Measurements from ENCODE around the gene ELF2.
"Not testable (repeated sequence)": the region's sequence is repeated elsewhere in the genome, so short reads cannot be mapped to it uniquely, and the experiment has no call there.

ELF2 gene

GRCh38 chr4:139076016-139076744, 100.8 kb downstream of the ELF2 start:
- FAIRE-seq = peak; percentile 46

GRCh38 chr4:139060591-139060990, 116.4 kb downstream of the ELF2 start:
- FAIRE-seq = no peak

- not testable (repeated sequence) for FAIRE-seq
Measured at GRCh38 chr4:139059026-139059425, 118.0 kb downstream of the ELF2 start.

GRCh38 chr4:139054791-139055505, 122.1 kb downstream of the ELF2 start:
- no peak for FAIRE-seq

- no peak for FAIRE-seq
Measured at GRCh38 chr4:139053909-139054308, 123.1 kb downstream of the ELF2 start.

GRCh38 chr4:139050446-139050845, 126.6 kb downstream of the ELF2 start:
- no peak for FAIRE-seq

- FAIRE-seq = no peak
Measured at GRCh38 chr4:139048026-139048425, 129.0 kb downstream of the ELF2 start.

GRCh38 chr4:139044291-139044690, 132.7 kb downstream of the ELF2 start:
- FAIRE-seq = no peak

GRCh38 chr4:139042981-139043460, 134.0 kb downstream of the ELF2 start:
- no peak for FAIRE-seq

GRCh38 chr4:139038874-139039443, 138.1 kb downstream of the ELF2 start:
- no peak for FAIRE-seq

- no peak for FAIRE-seq
Measured at GRCh38 chr4:139036885-139037284, 140.1 kb downstream of the ELF2 start.

GRCh38 chr4:139035650-139036049, 141.4 kb downstream of the ELF2 start:
- no peak for FAIRE-seq

GRCh38 chr4:139030614-139031235, 146.3 kb downstream of the ELF2 start:
- peak; percentile 78 for FAIRE-seq

GRCh38 chr4:139029866-139030363, 147.1 kb downstream of the ELF2 start:
- FAIRE-seq = not testable (repeated sequence)

- FAIRE-seq = no peak
Measured at GRCh38 chr4:139028191-139028661, 148.8 kb downstream of the ELF2 start.

GRCh38 chr4:139027776-139028175, 149.2 kb downstream of the ELF2 start:
- FAIRE-seq = no peak

GRCh38 chr4:139025841-139026240, 151.2 kb downstream of the ELF2 start:
- FAIRE-seq = no peak

- FAIRE-seq = no peak
Measured at GRCh38 chr4:139024686-139025085, 152.3 kb downstream of the ELF2 start.

GRCh38 chr4:139022835-139023234, 154.2 kb downstream of the ELF2 start:
- no peak for FAIRE-seq

GRCh38 chr4:139021071-139021470, 155.9 kb downstream of the ELF2 start:
- not testable (repeated sequence) for FAIRE-seq

- FAIRE-seq = no peak
Measured at GRCh38 chr4:139020384-139020783, 156.6 kb downstream of the ELF2 start.

GRCh38 chr4:139018971-139019758, 157.9 kb downstream of the ELF2 start:
- FAIRE-seq = no peak
